Heart left ventricle (tissue), 13 donors: ENCODE measurements around the gene TDG.

Experiments used
- POLR2A ChIP-seq, 2 donors: fragments of 450-650 bp; IDR thresholded peaks; one replicate each; pipeline ENCODE4 v1.6.1; 2017; ENCODE audit warnings: antibody characterized with exemption in 2 of 2, mild to moderate bottlenecking in 2 of 2, moderate library complexity in 2 of 2
- TF ChIP-seq, protein P1 (sequence below), 12 donors: fragments of 200-600 bp; sonication (generic) in 4 of 12; IDR thresholded peaks; one replicate each; pipeline versions ENCODE4 v1.5.0 to v1.8.0; 2018 to 2022; ENCODE audit warnings: antibody characterized with exemption in 12 of 12, mild to moderate bottlenecking in 5 of 12
- donor health status: ischemic (EF 13 %, LVEDD 7.1; RV severe dilation, severe dysfunction).
- donor health status: DM: no; HTN: yes; CAD: no.
- donor health status: DM: no; HTN: no; CAD: no.
- donor health status: ischemic (EF 25% LVEDD 6.9; RV normal size, moderate dysfunction).
- donor health status: ischemic (EF 25% LVEDD 5.7; RV mildly dilated, moderate dysfunction).
- donor health status: ischemic (EF 35%, LVEDD 5.7; RV mildly dilated, moderate dysfunction).
- donor health status: nonischemic (EF 11% LVEDD 7.7; RV severe dilation, severe dysfunction).
- donor health status: DM: yes; HTN: yes; CAD: no.
- donor health status: PGD.
- donor health status: ischemic (EF 29% LVEDD 5.4; RV normal size, mild dysfunction).
- donor health status: nonischemic (EF 23%, LVEDD 6.1; RV moderate dilation, normal function).

DNA sequence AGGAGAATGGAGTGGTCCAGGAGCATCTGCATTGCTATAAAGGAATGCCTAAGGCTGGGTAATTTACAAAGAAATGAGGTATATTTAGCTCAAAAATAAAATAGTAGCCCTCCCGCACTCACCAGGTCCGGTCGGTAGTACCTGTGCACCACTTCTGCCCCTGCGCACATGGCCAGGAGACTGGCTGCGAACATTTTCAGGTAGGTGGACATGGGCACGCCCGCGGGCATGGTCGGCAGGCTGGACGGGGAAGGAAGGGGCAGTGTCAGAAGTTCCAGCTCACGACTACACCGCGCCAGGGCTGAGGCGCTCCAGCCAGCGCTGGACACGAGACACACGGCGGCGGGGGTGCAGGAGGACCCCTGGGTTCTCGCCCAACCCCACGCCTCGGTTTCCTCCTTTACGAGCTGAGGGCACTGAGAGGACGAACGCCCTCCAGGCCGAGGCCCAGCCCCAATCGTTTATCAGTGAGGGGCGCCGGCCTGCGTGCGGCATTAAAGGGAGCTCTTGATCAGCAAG is 9.1 kb upstream of the TDG start:
- TF ChIP-seq, protein P1, sequence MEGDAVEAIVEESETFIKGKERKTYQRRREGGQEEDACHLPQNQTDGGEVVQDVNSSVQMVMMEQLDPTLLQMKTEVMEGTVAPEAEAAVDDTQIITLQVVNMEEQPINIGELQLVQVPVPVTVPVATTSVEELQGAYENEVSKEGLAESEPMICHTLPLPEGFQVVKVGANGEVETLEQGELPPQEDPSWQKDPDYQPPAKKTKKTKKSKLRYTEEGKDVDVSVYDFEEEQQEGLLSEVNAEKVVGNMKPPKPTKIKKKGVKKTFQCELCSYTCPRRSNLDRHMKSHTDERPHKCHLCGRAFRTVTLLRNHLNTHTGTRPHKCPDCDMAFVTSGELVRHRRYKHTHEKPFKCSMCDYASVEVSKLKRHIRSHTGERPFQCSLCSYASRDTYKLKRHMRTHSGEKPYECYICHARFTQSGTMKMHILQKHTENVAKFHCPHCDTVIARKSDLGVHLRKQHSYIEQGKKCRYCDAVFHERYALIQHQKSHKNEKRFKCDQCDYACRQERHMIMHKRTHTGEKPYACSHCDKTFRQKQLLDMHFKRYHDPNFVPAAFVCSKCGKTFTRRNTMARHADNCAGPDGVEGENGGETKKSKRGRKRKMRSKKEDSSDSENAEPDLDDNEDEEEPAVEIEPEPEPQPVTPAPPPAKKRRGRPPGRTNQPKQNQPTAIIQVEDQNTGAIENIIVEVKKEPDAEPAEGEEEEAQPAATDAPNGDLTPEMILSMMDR (IDR thresholded peaks at IDR 0.05), result no peak
- TF ChIP-seq POLR2A (IDR thresholded peaks at IDR 0.05), result no peak
